Left renal pelvis (tissue), 4 donors: ENCODE measurements around the gene SOX12. TPM values are rescaled to one million over a fixed set of nuclear protein-coding genes. Genes with fewer than 3 reads are reported as not detected.
A peak's percentile ranks its signal among the peaks of the same experiment; 100 is the strongest.

Experiments
- DNase-seq, 4 donors: peaks; one replicate each; pipeline ENCODE4 v3.0.0-alpha.2; 2013; ENCODE audit warnings: low read depth in 4 of 4, low spot score in 3 of 4
- polyA plus RNA-seq, 4 donors: library from polyadenylated mRNA; unstranded; fragments of 120-200 nt; gene quantifications; one replicate each; pipeline ENCODE4 v1.2.1, GENCODE V29; 2013; ENCODE audit not compliant: insufficient read length in 4 of 4

SOX12 gene
- 10 to 100 TPM; 23.2 to 43.6 (median 28.6) TPM for polyA plus RNA-seq

DNA sequence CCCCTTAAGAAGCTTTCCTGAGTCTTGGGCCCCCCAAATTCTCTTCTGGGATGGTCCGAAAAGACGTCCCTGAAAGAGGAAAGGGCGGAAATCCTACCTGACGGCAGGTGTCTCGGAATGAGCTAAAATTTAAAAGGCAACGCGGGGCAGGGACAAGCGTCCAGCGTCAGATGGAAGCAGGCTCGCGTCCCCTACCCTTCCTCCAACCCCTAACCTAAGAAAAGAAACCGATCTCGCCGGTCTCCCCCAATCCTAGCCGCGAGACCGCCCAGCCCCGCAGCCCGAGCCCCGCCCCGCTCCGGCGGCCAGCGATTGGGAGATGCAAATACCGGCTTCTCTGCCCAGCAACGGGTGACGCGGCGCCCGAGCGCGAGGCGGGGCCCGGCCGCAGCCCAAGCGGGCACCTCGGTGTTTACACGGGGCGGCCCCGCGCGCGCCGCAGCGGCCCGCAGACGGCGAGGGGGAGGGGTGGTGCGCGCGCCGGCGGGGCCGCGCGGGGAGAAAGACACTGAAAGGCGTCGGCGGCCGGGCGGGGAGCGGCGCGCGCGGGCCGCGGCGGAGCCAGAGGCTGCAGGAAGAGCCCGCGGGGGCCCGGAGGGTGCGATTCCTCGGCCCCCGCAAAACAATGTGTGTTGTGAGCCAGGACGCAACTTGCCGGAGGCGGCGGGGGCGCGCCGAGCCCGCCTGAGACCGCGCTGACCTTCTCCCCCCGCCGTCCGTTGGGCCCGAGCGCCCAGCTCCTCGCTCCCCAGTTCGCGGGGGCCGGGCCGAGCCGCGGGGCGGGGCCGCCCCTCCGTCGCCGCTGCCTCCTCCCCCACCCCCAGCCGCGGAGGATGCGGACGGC lies at the start of gene SOX12:
Gene SOX12, plus strand, starts transcription at position 508 of the 844 bp plus-strand sequence. CDS start 373 bp downstream, outside the sequence.
- peak in 3 of 4 donors; percentile 29 to 84 (median 84) for DNase-seq

DNA sequence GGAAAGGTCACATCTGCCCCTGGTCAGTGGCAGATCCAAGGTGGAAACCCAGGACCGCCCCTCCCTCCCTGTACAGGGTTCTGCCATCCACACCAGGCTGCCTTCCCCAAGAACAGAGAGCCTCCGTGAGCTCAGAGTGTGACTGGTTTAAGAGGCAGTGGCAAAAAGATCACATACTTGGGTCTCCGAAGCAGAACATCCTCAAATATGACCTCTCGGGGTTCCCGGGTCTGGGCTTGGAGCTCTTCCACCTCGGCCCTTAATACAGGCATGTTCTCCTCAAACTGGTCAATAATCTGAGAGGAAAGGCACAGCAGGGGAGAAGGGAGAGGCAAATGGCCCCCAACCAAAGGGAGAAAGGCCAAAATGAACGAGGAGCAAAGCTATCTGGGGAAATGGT lies 49.6 kb upstream of the SOX12 start:
- no peak for DNase-seq

DNA sequence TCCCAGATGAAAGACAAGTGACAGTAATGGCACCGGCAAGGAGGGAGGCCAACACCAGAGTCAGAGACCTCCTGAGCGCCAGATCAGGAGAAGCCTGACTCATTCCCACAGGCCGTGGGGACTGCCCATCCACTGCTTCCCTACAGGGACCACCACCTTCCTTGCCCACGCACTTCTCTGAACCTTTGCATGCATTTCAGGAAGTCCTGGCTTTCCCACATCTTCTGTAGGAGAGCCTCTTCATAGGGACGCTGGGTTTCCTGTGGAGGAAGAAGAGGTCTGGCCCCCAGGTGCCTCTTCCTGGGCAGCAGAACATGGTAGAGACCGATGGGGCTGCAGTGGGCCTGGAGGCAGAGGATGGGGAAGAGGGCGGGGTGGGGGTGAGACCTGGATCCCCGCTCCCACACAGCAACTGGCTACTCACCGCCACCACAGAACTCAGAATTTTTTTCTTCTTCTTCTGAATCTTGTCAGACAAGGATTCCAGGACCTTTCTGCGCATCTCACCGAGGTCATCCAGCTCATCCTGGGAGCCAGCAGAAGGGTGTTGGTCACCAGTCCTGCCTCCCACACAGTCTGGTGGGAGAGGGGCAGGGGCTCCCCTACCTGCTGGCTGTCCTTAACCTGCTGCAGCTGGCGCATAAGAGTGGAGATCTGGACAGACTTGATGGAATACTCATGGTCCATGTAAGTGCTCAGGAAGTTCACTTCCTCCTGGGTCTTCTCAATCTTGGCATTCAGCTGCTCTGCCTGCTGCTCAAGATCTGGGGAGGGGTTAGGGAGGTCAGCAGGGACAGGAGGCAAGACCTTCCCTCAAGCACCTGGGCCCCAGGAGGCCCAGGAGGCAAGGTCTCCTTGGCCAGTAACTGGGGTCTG lies 48.5 kb upstream of the SOX12 start:
- no peak for DNase-seq

DNA sequence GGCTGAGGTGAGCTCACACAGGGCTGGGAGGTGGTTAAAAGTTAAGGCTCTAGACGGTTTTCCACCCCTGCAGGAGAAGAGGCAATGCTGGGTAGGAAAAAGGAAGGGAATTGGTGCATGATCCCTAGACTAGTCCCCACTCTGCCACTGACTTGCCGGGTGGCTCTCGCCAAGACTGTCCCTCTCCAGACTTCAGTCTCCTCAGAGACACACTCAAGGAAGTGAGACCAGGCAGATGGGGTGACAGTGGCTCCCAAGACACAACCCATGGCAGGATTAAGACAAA lies 47.9 kb upstream of the SOX12 start:
- no peak for DNase-seq

DNA sequence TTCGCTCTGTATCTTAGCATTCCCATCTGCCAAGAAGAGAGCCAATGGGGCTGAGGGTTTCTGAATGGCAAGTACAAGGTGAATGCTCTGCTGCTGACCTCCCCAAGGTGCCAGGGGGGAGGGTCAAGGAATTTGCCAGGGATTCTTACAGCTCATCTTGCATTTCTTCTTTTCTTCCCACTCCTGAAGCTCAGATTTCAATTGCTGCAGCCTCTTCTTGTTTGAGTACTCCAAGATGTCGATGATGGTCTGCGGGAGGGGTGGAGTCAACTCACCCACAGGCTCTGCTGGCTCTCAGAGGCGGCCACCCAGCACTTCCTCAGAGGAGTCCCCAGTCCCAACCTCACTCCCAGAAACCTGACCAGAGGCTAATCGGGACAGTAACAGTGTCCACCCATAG lies 47.2 kb upstream of the SOX12 start:
- no peak for DNase-seq

DNA sequence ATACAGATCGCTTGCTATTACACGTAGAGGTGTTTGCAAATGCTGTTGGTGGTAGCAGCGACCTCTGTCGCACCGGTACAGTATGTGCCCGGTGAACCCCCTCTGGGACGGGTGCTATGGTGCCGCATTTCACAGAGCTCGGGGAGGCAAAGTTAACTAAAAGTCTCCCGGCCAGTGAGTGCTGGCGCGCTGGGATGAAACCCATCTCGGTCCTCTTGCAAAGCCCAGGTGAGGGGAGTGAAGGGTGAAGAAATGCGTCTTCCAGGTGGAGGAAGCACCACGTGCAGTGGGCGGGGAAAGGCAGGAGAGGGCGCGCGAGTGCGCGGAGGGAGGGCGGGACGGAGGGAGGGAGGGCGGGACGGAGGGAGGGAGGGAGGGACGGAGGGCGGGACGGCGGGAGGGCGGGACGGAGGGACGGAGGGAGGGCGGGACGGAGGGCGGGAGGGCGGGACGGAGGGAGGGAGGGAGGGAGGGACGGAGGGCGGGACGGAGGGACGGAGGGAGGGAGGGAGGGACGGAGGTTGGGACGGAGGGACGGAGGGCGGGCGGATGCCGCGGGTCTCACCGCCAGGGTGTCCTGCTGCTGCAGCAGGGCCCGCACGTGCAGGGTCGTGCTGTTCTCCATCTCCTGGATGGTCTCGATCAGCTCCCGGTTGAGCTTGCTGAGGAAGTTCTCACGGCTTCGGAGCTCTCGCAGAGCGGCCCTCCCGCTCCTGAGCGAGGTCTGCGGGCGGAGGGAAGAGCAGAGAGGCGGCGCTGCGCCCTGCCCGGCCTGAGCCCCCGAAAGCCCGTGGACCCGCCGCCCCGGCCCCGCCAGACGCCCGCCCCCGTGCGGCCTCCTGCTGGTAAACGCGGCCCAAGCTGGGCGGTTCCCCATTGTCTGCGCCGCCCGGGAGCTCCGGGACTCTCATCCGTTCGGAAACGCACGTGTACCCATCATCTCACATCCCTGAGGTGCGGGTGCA lies 46.5 kb upstream of the SOX12 start:
- no peak for DNase-seq

DNA sequence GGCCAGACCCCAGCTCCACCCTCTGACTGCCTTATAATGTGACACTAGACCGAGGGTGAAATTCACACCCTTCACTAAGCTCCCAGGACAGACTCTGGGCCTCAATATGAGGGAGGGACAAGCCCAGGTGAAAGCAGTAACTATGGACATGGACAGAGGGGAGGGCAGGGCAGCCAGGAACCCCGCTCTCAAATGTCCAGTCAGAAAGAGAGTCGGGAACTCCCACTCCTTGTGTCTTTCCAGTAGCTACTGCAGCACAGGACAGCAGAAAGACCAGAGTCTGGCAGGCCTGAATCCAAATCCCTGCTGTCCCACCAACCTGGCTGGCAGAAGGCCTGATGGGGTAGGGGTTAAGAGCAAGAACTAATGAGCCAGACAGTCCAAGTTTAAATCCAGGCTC lies 41.2 kb upstream of the SOX12 start:
- DNase-seq = no peak

DNA sequence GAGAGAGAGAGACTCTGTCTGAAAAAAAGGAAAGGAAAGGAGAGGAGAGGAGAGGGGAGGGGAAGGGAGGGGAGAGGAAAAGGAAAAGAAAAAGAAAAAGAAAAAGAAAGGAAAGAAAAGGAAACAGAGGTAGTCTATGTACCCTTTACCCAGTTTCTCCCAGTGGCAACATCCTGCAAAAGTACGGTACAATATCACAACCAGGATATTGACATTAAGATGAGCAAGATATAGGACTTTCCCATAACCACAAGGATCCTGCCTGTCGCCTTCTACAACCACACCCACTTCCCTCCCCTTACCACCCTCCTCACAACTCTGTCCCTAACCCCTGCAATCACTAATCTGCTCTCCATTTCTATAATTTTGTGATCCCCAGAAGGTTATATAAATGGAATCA lies 38.8 kb upstream of the SOX12 start:
- no peak for DNase-seq

DNA sequence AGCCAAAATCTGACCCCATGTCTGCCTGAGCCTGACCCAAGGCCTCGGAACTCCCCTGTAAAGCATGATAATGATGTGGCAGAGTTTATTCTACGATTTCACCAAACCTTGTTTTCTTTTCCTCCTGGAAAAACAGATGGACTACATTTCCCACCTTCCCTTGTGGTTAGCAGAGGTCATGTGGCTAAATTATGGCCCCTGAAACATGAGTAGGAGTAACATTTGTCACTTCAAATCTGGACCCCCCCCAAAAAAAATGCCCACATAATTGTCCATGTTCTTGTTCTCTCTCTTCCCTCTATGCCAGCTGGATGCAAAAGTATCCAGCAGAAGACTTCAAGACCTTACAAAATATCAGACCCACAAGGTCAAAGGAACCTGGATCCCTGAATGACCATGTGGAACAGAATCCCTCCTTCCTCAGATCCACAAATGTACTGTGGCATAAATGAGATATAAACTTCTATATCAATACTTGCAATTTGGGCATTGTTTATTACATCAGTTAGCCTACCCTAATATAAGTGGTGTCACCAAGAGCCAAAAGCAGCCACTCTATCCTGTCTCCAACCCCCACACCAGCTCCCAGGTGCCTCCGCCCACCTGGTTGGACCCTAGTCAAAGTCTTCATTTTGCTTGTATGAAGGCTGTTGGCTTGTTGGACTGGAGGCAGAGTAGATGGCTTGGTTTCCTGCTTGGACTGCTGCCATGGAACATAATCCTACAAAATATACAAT lies 36.2 kb upstream of the SOX12 start:
- DNase-seq = no peak

DNA sequence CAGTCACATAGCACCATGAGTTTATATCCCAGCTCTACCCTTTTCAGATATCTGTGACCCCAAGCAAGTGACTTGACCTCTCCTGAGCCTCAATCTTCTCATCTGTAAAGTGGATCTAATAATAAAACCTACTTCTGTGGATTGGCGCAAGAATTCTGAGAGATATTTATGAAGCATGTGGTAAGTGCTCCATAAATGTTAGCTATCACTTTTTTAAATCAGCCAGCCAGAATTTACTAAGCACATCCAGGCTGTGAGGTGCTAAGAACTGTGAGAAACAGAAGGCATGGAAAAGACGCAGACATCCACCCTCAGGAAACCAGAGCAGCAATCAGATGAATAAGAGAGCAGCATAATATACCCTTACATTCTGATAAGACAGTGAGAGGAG lies 35.7 kb upstream of the SOX12 start:
- no peak for DNase-seq

DNA sequence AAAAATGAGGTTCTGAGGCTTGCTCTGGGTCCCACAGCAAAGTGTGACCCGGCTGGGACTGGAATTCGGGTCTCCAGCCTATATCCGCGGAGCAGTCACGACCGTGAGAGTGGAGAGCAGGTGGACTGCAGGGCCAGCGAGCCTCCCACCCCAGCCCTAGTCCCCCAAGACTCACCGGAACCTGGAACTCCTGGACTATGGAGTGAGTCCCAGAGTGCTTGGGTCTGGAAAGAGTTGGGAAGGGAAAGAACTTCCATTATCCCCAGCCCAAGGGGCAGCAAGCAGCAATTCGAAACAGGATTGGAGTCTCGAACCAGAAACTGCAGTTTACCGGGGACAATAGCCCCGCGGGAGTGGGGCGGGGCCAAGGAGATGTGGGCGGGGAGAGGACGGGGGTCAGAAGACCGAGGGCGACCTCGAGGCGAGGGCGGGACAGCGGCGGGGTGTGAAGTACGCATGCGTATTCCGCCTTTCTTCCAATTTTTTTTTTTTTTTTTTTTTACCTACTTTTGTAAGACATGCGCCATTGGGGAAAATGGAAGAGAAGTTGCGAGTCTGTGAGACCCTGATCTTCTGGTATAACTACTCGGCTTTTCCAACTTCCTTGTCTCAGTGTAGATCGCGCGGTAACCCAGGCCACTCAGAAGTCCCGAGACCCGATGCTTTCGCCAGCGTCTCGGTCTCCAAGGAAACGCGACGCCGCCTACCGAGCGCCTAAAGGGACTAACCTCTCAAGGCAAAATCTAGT lies 35.1 kb upstream of the SOX12 start, which contains the start of gene C20orf96:
Gene C20orf96, minus strand, starts transcription at position 667 of the 748 bp plus-strand sequence. Its CDS starts 140 bp downstream, at position 527.
- DNase-seq = peak; percentile 88 to 91 (median 90)

DNA sequence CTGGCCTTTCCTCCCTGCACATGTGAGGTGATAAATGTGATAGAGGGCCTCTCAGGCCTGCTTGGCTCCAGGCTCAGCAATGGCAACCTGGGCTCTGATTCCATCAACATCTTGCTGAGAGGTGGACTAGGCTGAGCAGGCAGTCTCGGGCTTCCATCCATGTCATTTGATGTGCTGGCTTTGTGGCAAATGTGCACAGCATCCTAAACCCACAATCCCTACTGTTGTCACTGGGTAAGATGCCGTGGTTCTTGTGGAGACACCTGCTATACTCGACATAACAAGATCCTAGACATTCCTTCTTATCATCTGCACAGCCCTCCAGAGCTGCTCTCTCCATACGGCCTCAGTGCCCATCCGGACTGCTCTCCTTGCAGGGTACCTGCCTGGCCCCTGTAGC lies 30.8 kb upstream of the SOX12 start:
- DNase-seq = no peak

DNA sequence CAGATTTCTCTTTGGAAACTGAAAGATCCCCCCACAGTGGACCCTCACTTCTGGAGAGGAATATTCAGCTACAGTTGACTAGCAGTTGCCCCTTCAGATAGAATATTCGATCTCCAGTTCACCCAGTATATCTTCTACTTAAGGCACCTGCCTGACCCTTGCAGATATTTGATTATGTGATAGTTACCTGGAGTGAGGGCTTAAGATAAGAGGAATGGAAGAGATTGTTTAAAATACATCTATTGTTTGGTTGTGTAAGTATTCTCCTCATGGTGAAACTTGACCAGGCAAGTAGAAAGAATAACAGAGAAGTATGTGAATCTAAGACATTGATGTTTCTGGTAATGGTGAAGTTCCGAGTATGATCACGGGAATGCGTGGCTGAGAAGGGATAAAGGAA lies 29.5 kb upstream of the SOX12 start:
- no peak for DNase-seq

DNA sequence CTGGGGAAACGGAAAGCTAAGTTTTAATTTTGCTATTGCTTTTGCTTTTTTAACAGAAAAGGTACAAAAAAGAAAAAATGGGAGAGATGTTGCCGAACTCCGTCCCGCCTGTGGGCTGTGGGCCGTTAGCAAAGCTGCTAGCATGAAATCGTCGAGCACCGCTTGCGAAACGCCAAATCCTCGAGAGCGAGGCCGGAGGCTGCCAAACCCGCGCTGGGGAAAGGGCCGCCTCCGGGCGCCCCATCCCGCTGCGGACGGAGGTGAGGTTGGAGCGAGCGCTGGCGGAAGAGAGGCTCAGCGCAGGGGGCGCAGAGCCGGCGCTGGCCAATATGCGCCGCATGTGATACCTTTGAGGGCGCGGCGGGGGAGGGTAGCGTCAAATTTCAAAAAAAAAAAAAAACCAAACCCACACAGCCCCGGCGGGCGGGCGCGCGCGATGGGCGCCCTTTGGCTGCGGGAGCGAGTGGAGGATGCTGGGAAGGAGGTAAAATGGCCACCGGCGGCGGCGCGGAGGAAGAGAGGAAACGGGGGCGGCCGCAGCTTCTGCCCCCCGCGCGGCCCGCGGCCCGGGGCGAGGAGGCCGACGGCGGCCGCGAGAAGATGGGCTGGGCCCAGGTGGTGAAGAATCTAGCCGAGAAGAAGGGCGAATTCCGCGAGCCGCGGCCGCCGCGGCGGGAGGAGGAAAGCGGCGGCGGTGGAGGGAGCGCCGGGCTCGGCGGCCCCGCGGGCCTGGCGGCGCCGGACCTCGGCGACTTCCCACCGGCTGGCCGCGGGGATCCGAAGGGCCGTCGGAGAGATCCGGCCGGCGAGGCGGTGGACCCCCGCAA lies 28.0 kb upstream of the SOX12 start, which contains the start of gene ZCCHC3:
Gene ZCCHC3, plus strand, starts transcription at position 473 of the 827 bp plus-strand sequence. Its CDS starts 17 bp downstream, at position 490.
- DNase-seq = peak; percentile 85 to 91 (median 88)

DNA sequence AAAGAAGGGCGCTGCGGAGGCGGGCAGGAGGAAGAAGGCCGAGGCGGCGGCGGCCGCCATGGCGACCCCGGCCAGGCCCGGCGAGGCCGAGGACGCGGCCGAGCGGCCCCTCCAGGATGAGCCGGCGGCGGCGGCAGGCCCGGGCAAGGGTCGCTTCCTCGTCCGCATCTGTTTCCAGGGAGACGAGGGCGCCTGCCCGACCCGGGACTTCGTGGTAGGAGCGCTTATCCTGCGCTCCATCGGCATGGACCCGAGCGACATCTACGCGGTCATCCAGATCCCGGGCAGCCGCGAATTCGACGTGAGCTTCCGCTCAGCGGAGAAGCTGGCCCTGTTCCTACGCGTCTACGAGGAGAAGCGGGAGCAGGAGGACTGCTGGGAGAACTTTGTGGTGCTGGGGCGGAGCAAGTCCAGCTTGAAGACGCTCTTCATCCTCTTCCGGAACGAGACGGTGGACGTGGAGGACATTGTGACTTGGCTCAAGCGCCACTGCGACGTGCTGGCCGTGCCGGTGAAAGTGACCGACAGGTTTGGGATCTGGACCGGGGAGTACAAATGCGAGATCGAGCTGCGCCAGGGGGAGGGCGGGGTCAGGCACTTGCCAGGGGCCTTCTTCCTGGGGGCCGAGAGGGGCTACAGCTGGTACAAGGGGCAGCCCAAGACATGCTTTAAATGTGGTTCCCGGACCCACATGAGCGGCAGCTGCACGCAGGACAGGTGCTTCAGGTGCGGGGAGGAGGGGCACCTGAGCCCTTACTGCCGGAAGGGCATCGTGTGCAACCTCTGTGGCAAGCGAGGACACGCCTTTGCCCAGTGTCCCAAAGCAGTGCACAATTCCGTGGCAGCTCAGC lies 27.2 kb upstream of the SOX12 start:
- DNase-seq = no peak

DNA sequence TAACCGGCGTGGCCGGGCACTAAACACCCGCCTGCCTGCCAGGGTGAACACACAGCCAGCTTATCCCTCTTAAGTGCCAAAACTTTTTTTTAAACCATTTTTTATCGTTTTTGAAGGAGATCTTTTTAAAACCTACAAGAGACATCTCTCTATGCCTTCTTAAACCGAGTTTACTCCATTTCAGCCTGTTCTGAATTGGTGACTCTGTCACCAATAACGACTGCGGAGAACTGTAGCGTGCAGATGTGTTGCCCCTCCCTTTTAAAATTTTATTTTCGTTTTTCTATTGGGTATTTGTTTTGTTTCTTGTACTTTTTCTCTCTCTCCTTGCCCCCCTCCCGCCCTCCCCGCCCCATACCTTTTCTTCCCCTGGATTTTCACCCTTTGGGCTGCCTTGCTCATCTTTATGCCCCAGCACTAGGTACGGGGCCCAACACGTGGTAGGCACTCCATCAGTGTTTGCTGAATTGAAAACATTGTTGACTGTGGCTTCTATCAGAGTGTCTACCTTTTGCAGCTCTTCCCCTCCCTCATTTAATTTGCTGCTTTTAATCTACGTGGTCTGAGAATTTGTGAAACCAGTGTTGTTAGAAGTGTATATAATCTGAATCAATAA lies 26.5 kb upstream of the SOX12 start:
- no peak for DNase-seq
